LoVo (cell line): ENCODE measurements around the gene GREM1.

Source experiments
- DNase-seq: peaks from one replicate; pipeline ENCODE4 v3.0.0-alpha.2; 2016; ENCODE audit warnings: low spot score

GREM1 gene

DNA sequence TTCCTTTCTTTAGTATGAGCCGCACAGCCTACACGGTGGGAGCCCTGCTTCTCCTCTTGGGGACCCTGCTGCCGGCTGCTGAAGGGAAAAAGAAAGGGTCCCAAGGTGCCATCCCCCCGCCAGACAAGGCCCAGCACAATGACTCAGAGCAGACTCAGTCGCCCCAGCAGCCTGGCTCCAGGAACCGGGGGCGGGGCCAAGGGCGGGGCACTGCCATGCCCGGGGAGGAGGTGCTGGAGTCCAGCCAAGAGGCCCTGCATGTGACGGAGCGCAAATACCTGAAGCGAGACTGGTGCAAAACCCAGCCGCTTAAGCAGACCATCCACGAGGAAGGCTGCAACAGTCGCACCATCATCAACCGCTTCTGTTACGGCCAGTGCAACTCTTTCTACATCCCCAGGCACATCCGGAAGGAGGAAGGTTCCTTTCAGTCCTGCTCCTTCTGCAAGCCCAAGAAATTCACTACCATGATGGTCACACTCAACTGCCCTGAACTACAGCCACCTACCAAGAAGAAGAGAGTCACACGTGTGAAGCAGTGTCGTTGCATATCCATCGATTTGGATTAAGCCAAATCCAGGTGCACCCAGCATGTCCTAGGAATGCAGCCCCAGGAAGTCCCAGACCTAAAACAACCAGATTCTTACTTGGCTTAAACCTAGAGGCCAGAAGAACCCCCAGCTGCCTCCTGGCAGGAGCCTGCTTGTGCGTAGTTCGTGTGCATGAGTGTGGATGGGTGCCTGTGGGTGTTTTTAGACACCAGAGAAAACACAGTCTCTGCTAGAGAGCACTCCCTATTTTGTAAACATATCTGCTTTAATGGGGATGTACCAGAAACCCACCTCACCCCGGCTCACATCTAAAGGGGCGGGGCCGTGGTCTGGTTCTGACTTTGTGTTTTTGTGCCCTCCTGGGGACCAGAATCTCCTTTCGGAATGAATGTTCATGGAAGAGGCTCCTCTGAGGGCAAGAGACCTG, 13.2 kb downstream of the GREM1 start:
- peak; percentile 87 for DNase-seq

DNA sequence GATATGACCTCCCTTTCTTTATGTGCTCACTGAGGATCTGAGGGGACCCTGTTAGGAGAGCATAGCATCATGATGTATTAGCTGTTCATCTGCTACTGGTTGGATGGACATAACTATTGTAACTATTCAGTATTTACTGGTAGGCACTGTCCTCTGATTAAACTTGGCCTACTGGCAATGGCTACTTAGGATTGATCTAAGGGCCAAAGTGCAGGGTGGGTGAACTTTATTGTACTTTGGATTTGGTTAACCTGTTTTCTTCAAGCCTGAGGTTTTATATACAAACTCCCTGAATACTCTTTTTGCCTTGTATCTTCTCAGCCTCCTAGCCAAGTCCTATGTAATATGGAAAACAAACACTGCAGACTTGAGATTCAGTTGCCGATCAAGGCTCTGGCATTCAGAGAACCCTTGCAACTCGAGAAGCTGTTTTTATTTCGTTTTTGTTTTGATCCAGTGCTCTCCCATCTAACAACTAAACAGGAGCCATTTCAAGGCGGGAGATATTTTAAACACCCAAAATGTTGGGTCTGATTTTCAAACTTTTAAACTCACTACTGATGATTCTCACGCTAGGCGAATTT, 14.9 kb downstream of the GREM1 start:
- DNase-seq: no peak

DNA sequence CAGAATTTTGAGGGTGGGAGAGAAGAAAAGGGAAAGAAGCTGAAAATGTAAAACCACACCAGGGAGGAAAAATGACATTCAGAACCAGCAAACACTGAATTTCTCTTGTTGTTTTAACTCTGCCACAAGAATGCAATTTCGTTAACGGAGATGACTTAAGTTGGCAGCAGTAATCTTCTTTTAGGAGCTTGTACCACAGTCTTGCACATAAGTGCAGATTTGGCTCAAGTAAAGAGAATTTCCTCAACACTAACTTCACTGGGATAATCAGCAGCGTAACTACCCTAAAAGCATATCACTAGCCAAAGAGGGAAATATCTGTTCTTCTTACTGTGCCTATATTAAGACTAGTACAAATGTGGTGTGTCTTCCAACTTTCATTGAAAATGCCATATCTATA, 15.5 kb downstream of the GREM1 start:
- no peak for DNase-seq

DNA sequence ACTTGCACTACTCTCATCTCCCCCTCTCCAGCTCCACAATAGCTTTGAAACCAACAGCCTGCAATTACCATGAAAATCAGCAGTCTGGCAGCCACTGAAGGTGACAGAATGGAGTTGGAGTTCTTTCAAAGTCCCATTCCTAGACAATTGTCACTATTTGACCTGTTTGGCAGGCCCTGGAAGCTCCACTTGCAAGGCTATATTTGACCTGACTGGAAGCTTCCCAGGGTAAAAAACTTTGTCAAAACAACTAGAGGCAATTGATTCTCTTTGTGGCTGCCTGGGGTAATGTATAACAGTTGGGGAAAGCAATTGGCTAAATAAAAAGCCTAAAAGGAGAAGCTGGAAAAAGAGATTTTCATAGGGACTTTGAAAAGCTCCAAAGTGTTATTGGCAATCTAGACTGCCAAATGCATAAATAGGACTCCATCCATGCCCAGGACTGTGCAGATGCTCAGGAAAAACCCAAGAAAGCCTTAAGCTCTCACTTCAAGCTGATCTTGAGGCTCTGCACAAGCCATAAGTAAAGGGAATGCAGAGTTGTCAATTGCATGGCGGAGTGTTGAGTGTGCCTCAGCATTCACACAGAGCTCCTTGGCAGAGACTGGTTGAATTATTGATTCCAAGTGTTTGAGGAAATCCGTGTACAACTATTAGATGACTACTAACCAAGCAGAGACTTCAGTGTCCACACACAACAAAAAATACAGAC, 18.3 kb downstream of the GREM1 start:
- DNase-seq: no peak

- no peak for DNase-seq
Observed at GRCh38 chr15:32736701-32737061, 18.9 kb downstream of the GREM1 start.

DNA sequence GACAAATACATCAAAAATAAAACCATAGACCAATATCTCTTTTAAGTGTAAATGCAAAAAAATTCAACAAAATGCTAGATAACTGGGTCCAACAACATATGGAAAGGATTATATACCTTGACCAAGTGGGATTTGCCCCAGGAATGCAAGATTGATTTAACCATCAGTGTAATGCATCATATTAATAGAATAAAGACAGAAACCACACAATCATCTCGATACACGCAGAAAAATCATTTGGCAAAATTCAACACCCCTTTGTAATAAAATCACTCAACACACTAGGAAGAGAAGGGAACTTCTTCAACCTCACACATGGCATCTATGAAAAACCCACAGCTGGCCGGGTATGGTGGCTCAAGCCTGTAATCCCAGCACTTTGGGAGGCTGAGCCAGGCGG, 19.5 kb downstream of the GREM1 start:
- DNase-seq: no peak

DNA sequence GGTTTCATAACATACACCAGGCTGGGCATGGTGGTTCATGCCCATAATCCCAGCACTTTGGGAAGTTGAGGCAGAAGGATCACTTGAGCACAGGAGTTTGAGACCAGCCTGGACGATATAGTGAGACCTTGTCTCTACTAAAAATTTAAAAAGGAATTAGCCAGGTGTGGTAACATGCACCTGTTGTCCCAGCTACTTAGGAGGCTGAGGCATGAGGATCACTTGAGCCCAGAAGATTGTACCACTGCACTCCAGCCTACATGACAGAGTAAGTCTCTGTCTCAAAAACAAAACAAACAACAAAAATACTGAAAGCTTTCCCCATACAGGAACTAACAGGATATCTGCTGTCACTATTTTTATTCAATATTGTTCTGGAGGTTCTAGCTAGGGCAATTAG, 20.9 kb downstream of the GREM1 start:
- DNase-seq: no peak

- DNase-seq: no peak
Observed at GRCh38 chr15:32739522-32740063, 21.8 kb downstream of the GREM1 start.

- no peak for DNase-seq
Observed at GRCh38 chr15:32743411-32744140, 25.8 kb downstream of the GREM1 start.

DNA sequence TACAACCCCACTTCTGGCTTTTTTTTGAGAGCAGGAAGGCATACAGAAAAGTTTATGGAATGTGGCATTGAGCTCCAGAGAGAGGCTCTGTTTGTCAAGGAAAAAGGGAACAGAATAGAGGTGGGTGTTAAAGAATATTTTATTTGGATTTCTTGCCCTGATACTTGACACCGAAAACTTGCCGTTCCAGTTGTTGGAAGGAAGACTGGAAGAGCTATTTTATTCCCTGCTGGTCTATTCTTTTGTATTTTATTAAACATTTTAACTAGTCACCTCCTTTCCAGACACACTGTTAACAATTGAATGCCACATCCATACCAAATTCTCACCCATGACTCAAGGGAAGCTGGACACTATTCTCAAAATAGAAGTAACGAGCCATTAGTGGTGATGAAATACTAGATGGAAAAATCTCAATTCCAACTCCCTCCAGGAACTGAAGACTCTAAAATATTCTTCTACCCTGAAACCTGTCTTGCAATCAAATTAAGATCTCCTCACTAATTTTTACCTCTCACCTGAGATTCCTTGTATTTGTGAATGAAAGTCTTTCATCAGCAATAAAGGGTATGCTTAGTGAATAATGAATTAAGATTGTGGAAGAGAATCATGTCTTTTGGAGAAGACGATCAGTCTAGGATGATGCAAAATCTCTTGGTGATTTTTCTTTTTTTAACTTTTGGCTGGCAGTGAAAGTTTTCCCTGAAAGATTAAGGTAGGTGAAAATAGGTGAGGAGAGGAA, 28.5 kb downstream of the GREM1 start:
- DNase-seq: no peak

GRCh38 chr15:32747921-32748342, 30.1 kb downstream of the GREM1 start:
- DNase-seq: no peak

DNA sequence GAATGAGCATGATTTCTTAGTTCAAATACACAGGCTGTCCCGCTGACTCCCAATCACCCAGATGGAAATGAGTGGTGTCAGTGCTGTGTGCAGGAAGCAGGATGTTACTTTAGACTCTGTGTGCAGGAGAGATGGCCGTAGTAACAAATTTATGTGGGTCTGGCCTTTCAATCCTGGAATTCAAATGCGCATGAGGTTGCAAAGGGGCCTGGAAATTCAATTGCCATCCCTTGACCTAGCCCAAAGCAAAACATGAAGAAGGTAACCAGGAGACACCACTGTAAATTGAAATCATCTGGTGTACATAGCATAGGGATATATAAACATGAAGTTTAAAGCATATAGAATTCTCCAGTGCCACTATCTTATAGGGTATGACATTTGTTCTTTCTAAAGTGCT, 33.2 kb downstream of the GREM1 start:
- no peak for DNase-seq

DNA sequence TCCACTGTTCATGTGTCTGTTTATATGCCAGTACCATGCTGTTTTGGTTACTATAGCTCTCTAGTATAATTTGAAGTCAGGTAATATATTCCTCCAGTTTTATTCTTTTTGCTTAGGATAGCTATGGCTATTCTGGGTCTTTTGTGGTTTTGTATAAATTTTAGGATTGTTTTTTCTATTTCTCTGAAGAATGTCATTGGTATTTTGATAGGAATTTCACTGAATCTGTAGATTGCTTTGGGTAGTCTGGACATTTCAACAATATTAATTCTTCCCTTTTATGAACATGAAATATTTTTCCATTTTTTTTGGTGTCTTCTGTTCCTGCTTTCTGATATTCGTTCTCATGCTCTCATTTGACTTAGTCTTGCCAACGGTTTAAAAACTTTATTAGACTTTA, 39.6 kb downstream of the GREM1 start:
- DNase-seq: no peak

DNA sequence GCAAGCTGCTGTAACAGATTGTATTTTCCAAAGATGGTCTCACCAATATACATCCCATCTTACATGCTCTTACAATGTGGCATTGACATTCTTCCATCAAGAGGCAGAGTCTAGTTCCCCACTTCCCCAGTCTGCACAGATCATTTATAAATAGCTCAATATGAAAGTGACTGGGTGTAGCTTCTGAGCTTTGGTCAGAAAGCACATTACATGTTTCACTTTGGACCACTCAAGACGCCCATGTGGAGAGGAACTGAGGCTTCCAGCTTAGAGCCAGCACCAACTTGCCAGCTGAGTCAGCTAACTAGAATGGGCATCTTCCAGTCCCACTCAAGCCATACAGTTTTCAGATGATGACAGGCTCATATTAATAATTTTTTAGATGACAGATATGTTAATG, 45.5 kb downstream of the GREM1 start:
- DNase-seq: no peak

- no peak for DNase-seq
Observed at GRCh38 chr15:32765236-32765635, 47.4 kb downstream of the GREM1 start.

GRCh38 chr15:32766101-32766500, 48.3 kb downstream of the GREM1 start:
- no peak for DNase-seq

GRCh38 chr15:32767236-32767635, 49.4 kb downstream of the GREM1 start:
- DNase-seq: no peak

DNA sequence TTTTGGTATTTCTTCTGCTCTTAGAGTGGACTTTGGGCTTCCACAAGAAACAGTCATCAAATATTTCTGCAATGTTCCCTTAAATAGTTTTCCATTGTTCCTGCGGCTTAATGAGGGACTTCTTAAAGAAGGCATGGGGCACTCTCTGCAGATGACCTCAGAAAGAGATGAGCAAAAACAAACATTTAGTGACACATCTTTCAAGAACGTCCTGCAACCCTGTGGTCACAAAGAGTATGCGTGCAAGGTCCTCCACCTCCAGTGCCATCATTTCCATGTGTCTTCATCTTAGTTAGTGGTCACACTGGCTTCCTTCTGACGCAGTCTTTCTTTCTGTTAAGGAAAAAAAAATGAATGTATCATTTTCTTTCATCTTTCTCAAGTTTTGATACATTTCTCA, 56.2 kb downstream of the GREM1 start:
- peak; percentile 24 for DNase-seq

DNA sequence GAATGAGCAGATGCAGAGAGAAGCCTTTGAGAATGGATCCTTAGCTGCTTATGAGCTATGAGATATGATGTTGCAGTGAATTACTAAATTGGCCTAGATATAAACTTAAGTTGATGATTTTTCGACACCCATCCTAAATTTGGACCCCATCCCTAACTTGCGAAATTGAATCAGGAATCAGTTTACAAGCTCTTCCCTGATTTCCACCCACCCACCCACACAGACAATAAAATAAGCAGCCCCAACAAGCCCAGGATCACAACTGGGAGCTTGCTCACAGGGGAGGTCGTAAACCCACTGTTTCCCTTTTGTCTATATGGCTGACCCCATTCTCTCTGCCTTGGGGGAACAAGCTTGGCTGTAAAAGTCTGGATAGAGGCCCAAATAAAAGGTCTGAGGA, 57.3 kb downstream of the GREM1 start:
- no peak for DNase-seq

DNA sequence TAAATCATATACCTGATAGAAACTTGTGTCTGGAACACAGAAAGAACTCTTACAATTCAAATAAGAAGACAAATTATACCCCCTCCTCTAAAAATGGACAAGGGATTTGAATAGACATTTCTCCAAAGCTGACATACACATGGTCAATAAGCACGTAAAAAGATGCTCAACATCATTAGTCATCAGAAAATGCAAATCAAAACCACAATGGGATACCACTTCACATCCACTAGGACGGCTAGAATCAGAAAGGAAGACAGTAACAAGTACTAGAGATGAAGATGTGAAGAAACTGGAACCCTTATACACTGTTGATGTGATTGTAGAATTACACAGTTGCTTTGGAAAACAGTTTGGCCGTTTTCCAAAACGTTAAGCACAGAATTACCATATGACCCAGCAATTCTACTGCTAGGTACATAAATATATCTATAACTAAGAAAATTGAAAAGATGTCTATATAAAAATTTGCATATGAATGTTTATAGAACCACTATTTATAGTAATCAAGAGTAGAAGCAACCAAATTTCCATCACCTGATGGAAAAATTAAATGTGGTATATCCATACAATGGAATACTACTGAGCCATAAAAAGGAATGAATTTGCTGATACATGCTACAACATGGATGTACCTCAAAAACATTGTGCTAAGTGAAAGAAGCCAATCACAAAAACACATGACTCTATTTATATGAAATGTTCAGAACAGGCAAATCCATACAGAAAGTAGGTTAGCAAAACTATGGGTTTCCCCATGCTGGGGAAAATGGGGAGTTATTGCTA, 60.8 kb downstream of the GREM1 start:
- DNase-seq: no peak

GRCh38 chr15:32781781-32782180, 64.0 kb downstream of the GREM1 start:
- no peak for DNase-seq
